Lower leg skin (tissue), 4 donors: Measurements from ENCODE around the gene CSNK1G2. TPM values are rescaled to one million over a fixed set of nuclear protein-coding genes. Genes with fewer than 3 reads are reported as not detected.

Source experiments
- DNase-seq, 2 donors: peaks; one replicate each; pipeline ENCODE4 v3.0.0-alpha.2; 2019; ENCODE audit warnings: low spot score in 2 of 2
- H3K4me3 ChIP-seq: fragments of 200-600 bp; sonication (generic); 2 replicates; pipeline ENCODE4 v1.5.1; 2017; ENCODE audit warnings: mild to moderate bottlenecking, low read depth; ENCODE audit not compliant: poor library complexity, severe bottlenecking
- POLR2A ChIP-seq, 2 donors: fragments of 450-650 bp; IDR thresholded peaks; one replicate each; pipeline ENCODE4 v1.6.1; 2016 to 2017; ENCODE audit warnings: antibody characterized with exemption in 2 of 2, mild to moderate bottlenecking in 1 of 2, moderate library complexity in 1 of 2
- WGBS, 2 donors: methylation state at CpG; one replicate each; pipeline ENCODE4 v1.1.5; 2018; 5-methylcytosine and 5-hydroxymethylcytosine counted together
- intact Hi-C: fragments of 100-400 bp; cut with DNase I; formaldehyde crosslinking; loops from one replicate; pipeline ENCODE4 v1.15.0; 2023; ENCODE audit warnings: low total_unique reads
- total RNA-seq, 4 donors: library from RNA; depleted of rRNA; stranded (reverse); fragments of >200 nt; gene quantifications; one replicate each; pipeline ENCODE4 v1.1.0, GENCODE V29; 2016
- TF ChIP-seq, protein P1 (sequence below), 3 donors: fragments of 450-650 bp; IDR thresholded peaks; one replicate each; pipeline ENCODE4 v1.5.1; 2016; ENCODE audit warnings: antibody characterized with exemption in 3 of 3, mild to moderate bottlenecking in 3 of 3, moderate library complexity in 2 of 3

CSNK1G2 gene
- 10 to 100 TPM; 58.8 to 76.9 (median 63.1) TPM for total RNA-seq

DNA sequence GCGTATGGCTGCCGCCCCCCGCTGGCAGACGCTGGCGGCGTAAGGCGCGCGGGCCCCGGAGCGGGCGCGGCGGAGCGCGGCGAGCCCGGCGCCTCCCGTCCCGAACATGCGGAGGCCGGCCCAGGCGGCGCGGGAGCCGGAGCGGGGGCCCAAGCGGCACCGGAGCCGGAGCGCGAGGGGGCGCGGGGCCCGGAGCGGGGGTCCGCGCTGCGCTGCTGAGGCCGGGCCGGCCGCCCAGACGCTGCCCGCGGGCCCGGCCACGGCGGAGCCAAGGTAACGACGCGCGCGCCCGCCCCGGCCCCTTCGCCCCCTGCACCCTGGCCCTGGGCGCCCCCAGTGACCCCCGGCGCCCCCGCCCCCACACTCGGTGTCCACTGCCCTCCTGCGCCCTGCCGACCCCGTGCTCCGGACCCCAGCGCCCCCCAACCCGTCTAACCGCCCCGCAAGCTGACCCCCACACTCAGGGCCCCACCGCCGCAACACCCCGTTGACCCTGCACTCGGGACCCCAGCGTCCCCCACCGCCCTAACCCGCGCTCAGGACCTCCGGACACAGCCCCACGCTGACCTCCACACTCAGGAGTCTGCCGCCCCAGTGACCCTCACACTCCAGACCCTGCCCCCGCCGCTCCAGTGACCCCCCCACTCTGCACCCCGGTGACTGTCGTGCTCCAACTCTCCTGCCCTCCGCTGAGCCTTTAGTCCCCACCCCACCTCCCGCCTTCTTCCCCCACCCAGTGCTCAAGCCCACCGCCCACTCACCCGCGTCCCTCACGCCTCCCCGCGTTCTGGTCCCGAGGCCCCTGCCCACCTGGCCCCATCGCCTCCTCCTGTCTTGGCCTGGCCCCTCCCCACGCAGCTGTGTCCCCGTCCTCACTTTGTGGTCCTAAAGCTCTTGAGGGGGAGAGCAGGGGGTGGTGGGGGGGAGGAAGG is at the start of gene CSNK1G2:
CSNK1G2 (plus strand) TSS at position 27 of the 932 bp plus-strand sequence. CDS start 28,601 bp downstream, outside the sequence.
- TF ChIP-seq, protein P1, sequence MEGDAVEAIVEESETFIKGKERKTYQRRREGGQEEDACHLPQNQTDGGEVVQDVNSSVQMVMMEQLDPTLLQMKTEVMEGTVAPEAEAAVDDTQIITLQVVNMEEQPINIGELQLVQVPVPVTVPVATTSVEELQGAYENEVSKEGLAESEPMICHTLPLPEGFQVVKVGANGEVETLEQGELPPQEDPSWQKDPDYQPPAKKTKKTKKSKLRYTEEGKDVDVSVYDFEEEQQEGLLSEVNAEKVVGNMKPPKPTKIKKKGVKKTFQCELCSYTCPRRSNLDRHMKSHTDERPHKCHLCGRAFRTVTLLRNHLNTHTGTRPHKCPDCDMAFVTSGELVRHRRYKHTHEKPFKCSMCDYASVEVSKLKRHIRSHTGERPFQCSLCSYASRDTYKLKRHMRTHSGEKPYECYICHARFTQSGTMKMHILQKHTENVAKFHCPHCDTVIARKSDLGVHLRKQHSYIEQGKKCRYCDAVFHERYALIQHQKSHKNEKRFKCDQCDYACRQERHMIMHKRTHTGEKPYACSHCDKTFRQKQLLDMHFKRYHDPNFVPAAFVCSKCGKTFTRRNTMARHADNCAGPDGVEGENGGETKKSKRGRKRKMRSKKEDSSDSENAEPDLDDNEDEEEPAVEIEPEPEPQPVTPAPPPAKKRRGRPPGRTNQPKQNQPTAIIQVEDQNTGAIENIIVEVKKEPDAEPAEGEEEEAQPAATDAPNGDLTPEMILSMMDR (IDR thresholded peaks at IDR 0.05) = no peak
- TF ChIP-seq POLR2A (IDR thresholded peaks at IDR 0.05) = no peak
- 0 to 1% methylated on average over 24 to 43 of the region's 97 CpGs for WGBS, 2 donors
- H3K4me3 ChIP-seq = peak within 1 kb of the TSS; percentile 62
- intact Hi-C loops = no loop called here
- peak in 1 of 2 donors; percentile 92 for DNase-seq

DNA sequence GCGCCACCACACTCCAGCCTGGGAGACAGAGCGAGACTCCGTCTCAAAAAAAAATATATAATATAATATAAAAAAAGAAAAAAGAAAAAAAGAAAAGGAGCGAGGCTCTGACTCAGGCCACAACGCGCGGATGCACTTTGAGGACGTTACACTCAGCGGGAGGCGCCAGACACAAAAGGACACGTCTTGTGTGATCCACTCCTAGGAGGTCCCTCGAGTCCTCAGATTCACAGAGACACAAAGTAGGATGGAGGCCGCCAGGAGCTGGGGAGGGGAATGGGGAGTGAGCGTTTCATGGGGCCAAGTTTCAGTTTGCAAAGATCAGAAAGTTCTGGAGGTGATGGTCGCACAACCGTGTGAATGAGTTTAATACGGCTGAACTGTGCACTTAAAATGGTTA is 47.2 kb upstream of the CSNK1G2 start:
- TF ChIP-seq, protein P1 (IDR thresholded peaks at IDR 0.05) = no peak
- no peak for TF ChIP-seq POLR2A (IDR thresholded peaks at IDR 0.05)
- 87 to 88% methylated on average over 17 of the region's 17 CpGs for WGBS, 2 donors
- DNase-seq = no peak
- no peak overlapping the region for H3K4me3 ChIP-seq
- intact Hi-C loops = no loop called here

DNA sequence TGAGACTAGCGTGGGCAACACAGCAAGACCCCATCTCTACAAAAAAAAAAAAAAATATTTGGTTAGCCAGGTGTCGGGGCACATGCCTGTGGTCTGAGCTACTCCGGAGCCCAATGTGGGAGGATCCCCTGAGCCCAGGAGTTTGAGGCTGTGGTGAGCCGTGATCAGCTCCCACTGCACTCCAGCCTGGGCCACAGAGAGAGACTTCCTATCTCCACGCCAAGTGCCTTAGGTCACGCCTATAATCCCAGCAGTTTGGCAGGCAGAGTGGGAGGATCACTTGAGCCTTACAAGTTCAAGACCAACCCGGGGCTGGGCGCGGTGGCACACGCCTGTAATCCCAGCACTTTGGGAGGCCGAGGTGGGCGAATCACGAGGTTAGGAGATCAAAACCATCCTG is 44.5 kb upstream of the CSNK1G2 start:
- WGBS, 2 donors = 58 to 84% methylated on average over 6 to 13 of the region's 13 CpGs
- DNase-seq = no peak
- intact Hi-C loops = no loop called here
- TF ChIP-seq, protein P1 (IDR thresholded peaks at IDR 0.05) = no peak
- no peak for TF ChIP-seq POLR2A (IDR thresholded peaks at IDR 0.05)
- no peak overlapping the region for H3K4me3 ChIP-seq

DNA sequence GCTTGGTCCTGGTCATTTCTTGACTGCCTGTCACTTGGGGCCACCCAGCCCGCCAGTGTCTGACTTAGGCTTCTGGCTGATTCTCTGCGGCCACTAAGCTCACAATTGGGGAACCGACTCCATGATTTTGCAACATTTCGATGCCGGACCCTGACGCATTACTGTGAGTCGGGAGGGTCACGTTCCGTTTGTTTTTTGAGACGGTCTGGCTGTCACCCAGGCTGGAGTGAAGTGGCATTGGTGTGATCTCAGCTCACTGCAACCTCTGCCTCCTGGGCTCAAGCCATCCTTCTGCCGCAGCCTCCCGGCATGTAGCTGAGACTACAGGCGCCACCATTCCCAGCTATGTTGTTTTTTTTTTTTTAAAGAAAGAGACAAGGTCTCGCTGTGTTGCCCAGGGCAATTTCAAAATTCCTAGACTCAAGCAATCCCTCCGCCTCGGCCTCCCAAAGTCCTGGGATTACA is 39.0 kb upstream of the CSNK1G2 start:
- peak in 1 of 2 donors; percentile 51 for DNase-seq
- intact Hi-C loops = no loop called here

DNA sequence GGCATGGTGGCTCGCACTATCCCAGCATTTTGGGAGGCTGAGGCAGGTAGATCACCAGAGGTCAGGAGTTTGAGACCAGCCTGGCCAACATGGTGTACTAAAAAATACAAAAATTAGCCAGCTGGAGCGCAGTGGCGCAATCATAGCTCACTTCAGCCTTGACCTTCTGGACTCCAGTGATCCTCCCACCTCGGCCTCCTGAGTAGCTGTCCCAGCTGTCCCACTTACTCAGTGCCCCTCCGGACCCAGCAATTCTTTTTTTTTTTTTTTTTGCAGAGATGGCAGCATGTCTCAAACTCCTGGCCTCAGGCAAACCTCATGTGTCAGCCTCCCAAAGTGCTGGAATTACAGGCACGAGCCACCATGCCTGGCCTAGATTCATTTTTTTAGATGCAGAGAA is 38.0 kb upstream of the CSNK1G2 start:
- WGBS, 2 donors = 68 to 73% methylated on average over 6 of the region's 6 CpGs
- TF ChIP-seq, protein P1 (IDR thresholded peaks at IDR 0.05) = no peak
- TF ChIP-seq POLR2A (IDR thresholded peaks at IDR 0.05) = no peak
- intact Hi-C loops = no loop called here
- no peak overlapping the region for H3K4me3 ChIP-seq
- no peak for DNase-seq

More for the DNA sequence above, 39.0 kb upstream of the CSNK1G2 start:
- 89 to 92% methylated on average over 16 of the region's 16 CpGs for WGBS, 2 donors
- no peak overlapping the region for H3K4me3 ChIP-seq
- no peak for TF ChIP-seq POLR2A (IDR thresholded peaks at IDR 0.05)
- TF ChIP-seq, protein P1 (IDR thresholded peaks at IDR 0.05) = no peak
